Cardiac muscle cell (in vitro differentiated cells and primary cell): ENCODE measurements around the gene EML2. TPM values are rescaled to one million over a fixed set of nuclear protein-coding genes. Genes with fewer than 3 reads are reported as not detected.

Experiments
- DNase-seq, 2 donors: peaks; one replicate each; pipeline versions ENCODE4 v3.0.0 to v3.0.0-alpha.2; 2010 to 2017; ENCODE audit warnings: low read depth in 1 of 2, low spot score in 1 of 2
- H3K27ac ChIP-seq: fragments of 200-600 bp; sonication (generic); 2 replicates; pipeline ENCODE4 v1.5.1; 2016
- H3K27me3 ChIP-seq: fragments of 200-600 bp; sonication (generic); 2 replicates; pipeline ENCODE4 v1.6.0; 2016; ENCODE audit warnings: control low read depth
- H3K36me3 ChIP-seq: fragments of 200-600 bp; sonication (generic); 2 replicates; pipeline ENCODE4 v1.5.1; 2016; ENCODE audit warnings: control low read depth
- H3K4me1 ChIP-seq: fragments of 200-600 bp; sonication (generic); 2 replicates; pipeline ENCODE4 v1.8.1; 2017; ENCODE audit warnings: low read depth, mild to moderate bottlenecking, mixed run types
- H3K4me3 ChIP-seq: fragments of 200-600 bp; sonication (generic); 2 replicates; pipeline ENCODE4 v1.5.1; 2016; ENCODE audit warnings: mild to moderate bottlenecking
- H3K9me3 ChIP-seq: fragments of 200-600 bp; sonication (generic); 2 replicates; pipeline ENCODE4 v1.5.1; 2017; ENCODE audit warnings: low read depth, mild to moderate bottlenecking, control low read depth
- polyA plus RNA-seq: library from polyadenylated mRNA; unstranded; fragments of >200 nt; fragmentation: Nextera tagmentation; extraction: Ambion mirVana; gene quantifications from 2 replicates; pipeline ENCODE4 v1.2.1, GENCODE V29; 2016
- total RNA-seq: library from RNA; depleted of rRNA; stranded (reverse); fragments of >200 nt; gene quantifications from 2 replicates; pipeline ENCODE4 v1.2.3, GENCODE V29; 2016
- TF ChIP-seq, protein P1 (sequence below): IDR thresholded peaks from 2 replicates; pipeline ENCODE4 v1.5.1; 2012; ENCODE audit warnings: low read depth, mild to moderate bottlenecking, low read length

The EML2 gene
- total and polyA plus RNA-seq, 2 experiments from 2014 or later = 26.2 to 41.0 TPM

DNA sequence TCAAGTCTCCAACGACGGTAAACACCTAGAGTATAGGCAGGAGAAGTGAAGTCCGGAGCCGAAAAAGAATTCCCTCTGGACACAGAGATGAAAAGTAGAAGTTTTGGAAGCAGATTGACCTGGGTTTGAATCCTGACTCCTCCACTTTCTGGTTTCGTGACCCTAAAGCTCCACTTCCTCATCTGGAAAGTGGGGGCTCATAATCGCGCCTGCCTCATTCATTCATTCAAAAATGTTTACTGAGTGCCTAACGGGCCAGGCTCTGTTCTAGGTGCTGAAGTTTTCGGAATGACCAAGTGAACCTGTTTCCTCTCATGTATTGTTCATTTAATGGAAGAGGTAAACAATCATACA lies 7.1 kb upstream of the EML2 start:
- no peak overlapping the region for H3K27ac ChIP-seq
- no peak for DNase-seq
- H3K9me3 ChIP-seq = no peaks in the 10 kb centered on the region
- no peaks in the 10 kb centered on the region for H3K27me3 ChIP-seq
- H3K36me3 ChIP-seq = no peaks in the 10 kb centered on the region
- H3K4me1 ChIP-seq = no peaks in the 10 kb centered on the region
- H3K4me3 ChIP-seq = no peak overlapping the region
- TF ChIP-seq, protein P1, sequence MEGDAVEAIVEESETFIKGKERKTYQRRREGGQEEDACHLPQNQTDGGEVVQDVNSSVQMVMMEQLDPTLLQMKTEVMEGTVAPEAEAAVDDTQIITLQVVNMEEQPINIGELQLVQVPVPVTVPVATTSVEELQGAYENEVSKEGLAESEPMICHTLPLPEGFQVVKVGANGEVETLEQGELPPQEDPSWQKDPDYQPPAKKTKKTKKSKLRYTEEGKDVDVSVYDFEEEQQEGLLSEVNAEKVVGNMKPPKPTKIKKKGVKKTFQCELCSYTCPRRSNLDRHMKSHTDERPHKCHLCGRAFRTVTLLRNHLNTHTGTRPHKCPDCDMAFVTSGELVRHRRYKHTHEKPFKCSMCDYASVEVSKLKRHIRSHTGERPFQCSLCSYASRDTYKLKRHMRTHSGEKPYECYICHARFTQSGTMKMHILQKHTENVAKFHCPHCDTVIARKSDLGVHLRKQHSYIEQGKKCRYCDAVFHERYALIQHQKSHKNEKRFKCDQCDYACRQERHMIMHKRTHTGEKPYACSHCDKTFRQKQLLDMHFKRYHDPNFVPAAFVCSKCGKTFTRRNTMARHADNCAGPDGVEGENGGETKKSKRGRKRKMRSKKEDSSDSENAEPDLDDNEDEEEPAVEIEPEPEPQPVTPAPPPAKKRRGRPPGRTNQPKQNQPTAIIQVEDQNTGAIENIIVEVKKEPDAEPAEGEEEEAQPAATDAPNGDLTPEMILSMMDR = no peak

DNA sequence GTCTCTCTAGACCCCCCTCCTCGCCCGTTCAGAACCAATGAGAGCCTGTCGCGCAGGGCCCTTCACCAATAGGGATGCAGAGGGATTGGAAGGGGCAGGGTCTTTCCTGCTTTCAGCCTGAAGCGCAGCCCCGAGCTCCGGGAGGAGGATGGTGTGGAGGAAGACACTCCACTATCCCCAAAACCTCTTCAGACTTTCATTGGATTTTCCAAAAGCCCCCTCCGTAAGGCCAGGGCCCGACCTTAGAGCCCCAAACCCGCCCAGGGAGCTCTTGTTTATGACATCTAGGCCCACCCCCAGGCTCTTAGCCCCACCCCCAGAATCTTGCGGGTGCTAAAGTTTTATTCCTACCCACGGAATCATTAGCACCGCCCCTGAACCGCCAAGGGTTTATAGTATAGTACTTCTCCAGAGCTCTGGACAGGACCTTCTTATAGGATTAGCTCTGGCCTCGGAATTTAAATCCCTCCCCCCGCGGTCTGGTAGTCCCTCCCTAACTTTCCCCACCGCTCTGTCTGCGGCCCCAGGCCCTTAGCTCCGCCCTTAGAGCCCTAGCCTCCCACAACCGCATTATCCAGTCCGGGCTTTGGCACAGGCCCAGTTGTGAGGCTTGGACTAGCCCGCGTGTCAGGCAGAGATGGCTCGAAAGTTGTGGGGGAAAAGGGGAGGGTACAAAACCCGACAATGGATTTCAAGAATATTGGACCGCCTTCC lies 6.6 kb upstream of the EML2 start:
- peak; percentile 93 to 98 for DNase-seq
- Histone ChIP-seq H3K36me3 (no peaks in the 10 kb centered on the region), H3K27me3 (no peaks in the 10 kb centered on the region), H3K4me1 (no peaks in the 10 kb centered on the region), H3K4me3 (peak overlapping the region; percentile 33), H3K27ac (no peak overlapping the region), H3K9me3 (no peaks in the 10 kb centered on the region)
- TF ChIP-seq, protein P1 = no peak

GRCh38 chr19:45645068-45645630 lies 6.0 kb upstream of the EML2 start:
- H3K4me1 ChIP-seq = no peaks in the 10 kb centered on the region
- peak overlapping the region; percentile 33 for H3K4me3 ChIP-seq
- no peaks in the 10 kb centered on the region for H3K9me3 ChIP-seq
- no peaks in the 10 kb centered on the region for H3K27me3 ChIP-seq
- TF ChIP-seq, protein P1 = no peak
- H3K36me3 ChIP-seq = no peaks in the 10 kb centered on the region
- H3K27ac ChIP-seq = no peak overlapping the region
- no peak for DNase-seq

DNA sequence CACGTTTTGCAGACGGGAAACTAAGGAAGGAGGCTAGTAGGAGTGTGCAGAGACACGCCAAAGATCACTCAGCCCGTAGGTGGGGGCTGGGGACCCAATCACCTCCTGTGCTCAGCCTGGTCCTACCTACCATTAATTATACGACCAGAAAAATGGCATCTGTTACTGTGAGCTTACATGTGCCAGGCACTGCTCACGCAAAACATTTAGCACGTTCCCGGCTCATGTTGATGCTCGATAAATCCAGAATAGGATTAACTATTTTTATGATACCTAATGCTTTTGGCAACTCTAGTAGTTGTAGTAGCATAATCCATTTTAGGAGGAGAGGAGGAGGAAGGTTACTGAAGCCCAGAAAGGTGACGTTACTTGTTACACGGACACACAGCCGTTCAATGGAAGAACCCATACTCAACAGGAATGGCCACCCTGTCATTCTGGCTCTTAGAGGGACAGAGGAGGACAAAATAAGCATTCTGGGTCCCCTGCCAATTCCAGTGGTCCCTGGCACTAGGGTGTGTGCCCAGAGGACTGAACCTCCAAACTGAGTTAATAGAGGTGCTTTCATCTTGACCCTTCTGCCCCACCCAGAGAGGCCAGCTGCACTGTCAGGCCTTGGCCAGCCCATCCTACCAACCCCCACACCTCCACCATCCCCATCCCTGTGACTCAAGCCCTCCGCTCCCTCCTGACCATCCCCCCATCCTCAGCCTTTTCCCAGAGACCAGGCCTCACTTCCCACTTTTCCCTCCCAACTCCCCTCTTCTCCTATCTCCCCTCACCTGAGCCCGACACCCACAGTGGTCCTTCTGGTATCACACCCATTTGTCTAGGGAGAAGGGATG lies 5.0 kb upstream of the EML2 start:
- peak overlapping the region; percentile 40 for H3K4me3 ChIP-seq
- no peaks in the 10 kb centered on the region for H3K4me1 ChIP-seq
- no peaks in the 10 kb centered on the region for H3K9me3 ChIP-seq
- H3K27ac ChIP-seq = no peak overlapping the region
- DNase-seq = no peak
- TF ChIP-seq, protein P1 = no peak
- H3K36me3 ChIP-seq = no peaks in the 10 kb centered on the region
- H3K27me3 ChIP-seq = no peaks in the 10 kb centered on the region

DNA sequence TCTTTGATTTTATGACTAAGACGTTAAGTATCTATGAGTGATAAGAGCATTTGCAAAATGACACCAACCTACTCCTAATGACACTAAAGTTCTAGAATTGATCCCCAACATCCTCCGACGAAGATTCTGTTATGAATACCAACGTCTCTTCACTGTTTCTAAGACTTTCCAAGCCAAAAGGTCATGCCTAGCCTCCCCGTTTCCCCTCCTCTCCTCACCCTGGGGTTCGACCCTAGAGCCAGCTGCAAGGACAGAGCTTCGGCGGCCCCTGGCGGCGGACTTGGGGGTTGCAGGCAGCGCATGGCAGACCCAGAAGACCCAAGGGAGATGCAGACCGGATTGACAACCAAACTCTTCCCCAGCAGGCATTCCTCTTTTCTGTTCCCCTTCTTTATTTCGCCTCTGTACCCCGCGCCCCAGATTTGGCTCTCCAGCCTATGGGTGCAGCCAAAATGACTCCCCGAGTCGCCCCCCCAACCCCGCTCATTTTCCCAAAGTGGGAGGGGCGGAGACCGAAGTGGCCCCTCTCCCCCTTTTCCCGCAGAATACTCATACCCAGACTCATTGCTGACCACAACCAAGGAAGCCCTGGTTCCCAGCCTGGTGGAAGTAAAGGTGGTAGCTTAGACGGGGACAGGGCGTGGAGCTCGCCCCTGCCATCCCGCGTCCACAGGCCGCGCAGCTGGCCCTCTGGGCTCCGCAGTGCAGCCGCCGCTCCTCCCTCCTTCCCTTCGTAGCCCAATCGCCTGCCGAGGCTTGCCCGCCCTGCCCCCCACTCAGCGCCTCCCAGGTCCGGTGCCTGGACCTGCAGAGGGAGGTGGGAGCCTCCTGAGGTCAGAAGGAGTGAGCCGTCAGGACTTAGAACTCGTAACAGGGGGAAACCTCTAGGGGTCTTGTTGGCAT lies 4.1 kb upstream of the EML2 start:
- Histone ChIP-seq H3K9me3 (no peaks in the 10 kb centered on the region), H3K4me1 (peaks cover 4% of the 10 kb centered on the region), H3K36me3 (no peaks in the 10 kb centered on the region), H3K4me3 (peak overlapping the region; percentile 40), H3K27me3 (no peaks in the 10 kb centered on the region), H3K27ac (no peak overlapping the region)
- DNase-seq = peak; percentile 88 to 89
- TF ChIP-seq, protein P1 = peak; percentile 99
